BJ (cell line): ENCODE data around the gene ETFB. TPM values are rescaled to one million over a fixed set of nuclear protein-coding genes. Genes with fewer than 3 reads are reported as not detected.

Experiments
- CTCF ChIA-PET: fragments of 350-600 bp; formaldehyde crosslinking; extraction: SDS; loops from one replicate; lab custom pipeline; 2021; ENCODE audit warnings: antibody characterized with exemption, inconsistent platforms; lab: Yijun Ruan, JAX
- POLR2A ChIA-PET: fragments of 300-600 bp; sonication (Branson Sonifier 250); formaldehyde crosslinking; extraction: SDS; loops from one replicate; lab custom pipeline; 2021; ENCODE audit warnings: antibody characterized with exemption; lab: Charles Lee
- DNase-seq: peaks from one replicate; pipeline ENCODE4 v3.0.0-alpha.2; 2011; ENCODE audit warnings: low read depth
- H3K27me3 ChIP-seq: 2 replicates; pipeline ENCODE4 v1.6.0; 2011; ENCODE audit warnings: low read length; ENCODE audit not compliant: control insufficient read depth, insufficient read depth
- H3K36me3 ChIP-seq: 2 replicates; pipeline ENCODE4 v1.5.1; 2011; ENCODE audit warnings: low read length; ENCODE audit not compliant: control insufficient read depth, insufficient read depth
- H3K4me3 ChIP-seq: 2 replicates; pipeline ENCODE4 v1.5.1; 2011; ENCODE audit warnings: low read depth, mild to moderate bottlenecking, control low read depth, low read length
- polyA plus RNA-seq: library from polyadenylated mRNA; depleted of rRNA; stranded (reverse); fragments of >200 nt; gene quantifications from 2 replicates; pipeline ENCODE4 v1.2.3, GENCODE V29; 2011
- TF ChIP-seq, protein P1 (sequence below): IDR thresholded peaks from 2 replicates; pipeline ENCODE4 v1.5.1; 2011; ENCODE audit warnings: low read depth, mild to moderate bottlenecking, control low read depth, inconsistent platforms, low read length, moderate library complexity; ENCODE audit not compliant: insufficient read depth

ETFB gene
- polyA plus RNA-seq, 1 experiment: 149 TPM

DNA sequence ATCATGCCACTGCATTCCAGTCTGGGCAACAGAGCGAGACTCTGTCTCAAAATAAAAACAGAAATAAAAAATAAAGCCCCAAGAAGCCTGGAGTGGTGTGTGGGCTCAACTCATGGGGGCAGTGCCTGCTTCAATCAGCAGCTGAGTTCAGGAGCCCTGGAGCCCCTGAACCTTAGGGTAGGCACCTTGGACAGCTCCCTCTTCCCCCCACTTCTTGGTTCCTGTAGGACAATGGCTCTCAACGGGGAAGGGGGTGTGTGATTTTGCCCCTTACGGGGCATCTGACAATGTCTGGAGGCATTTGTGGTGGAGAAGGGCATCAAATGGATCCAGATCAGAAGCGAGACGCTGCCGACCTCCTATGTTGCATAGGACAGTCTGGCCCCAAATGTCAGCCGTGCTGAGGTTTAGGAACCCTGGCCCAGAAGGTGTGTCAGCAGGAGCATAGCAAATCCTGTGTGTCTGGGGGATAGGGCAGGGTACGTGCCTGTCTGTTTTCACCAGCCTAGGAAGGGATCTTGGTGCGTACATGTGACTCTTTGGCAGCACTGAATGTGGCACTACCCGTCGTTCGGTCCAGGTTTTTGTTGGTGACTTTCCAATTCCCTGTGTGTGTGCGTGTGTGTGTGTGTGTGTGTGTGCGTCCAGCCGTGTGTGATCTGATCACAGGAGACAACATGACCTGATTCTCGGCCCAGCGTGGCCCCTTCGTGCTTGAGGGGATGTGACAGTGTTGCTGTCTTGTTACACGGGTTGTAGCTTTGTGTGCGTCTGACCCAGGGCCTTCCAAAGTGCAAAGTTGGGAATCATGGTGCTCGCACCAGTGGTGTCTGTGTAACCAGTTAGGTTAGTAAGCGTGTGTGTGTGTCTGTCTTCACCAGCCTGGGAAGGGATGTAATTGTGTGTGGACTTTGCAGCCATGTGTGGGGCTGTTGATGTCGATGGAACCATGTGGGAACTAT lies 47.2 kb downstream of the ETFB start:
- TF ChIP-seq, protein P1, sequence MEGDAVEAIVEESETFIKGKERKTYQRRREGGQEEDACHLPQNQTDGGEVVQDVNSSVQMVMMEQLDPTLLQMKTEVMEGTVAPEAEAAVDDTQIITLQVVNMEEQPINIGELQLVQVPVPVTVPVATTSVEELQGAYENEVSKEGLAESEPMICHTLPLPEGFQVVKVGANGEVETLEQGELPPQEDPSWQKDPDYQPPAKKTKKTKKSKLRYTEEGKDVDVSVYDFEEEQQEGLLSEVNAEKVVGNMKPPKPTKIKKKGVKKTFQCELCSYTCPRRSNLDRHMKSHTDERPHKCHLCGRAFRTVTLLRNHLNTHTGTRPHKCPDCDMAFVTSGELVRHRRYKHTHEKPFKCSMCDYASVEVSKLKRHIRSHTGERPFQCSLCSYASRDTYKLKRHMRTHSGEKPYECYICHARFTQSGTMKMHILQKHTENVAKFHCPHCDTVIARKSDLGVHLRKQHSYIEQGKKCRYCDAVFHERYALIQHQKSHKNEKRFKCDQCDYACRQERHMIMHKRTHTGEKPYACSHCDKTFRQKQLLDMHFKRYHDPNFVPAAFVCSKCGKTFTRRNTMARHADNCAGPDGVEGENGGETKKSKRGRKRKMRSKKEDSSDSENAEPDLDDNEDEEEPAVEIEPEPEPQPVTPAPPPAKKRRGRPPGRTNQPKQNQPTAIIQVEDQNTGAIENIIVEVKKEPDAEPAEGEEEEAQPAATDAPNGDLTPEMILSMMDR: no peak
- DNase-seq: no peak
- POLR2A ChIA-PET: no interaction called here

DNA sequence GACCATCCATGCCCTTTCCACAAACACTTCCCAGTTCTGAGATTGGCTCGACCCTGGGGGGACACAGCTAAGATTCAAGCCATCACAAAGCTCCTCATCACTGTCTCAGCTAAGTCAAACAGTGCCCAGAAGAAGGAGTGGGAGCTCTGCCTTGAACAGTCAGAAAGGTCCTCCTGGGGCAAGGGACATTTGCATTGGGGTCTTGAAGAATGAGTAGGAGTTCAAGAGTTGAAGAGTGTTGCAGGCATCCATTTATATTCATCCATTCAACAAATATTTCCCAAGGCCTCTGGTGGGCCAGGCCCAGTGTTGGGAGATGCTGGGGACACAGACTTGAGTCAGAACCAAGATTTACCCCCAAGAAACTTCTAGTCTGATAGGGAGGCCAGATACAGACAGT lies 48.2 kb downstream of the ETFB start:
- TF ChIP-seq, protein P1: no peak
- ChIA-PET CTCF (no interaction called here), POLR2A (no interaction called here)
- DNase-seq: no peak
- H3K4me3 ChIP-seq: no peak overlapping the region
- H3K27me3 ChIP-seq: no peaks in the 10 kb centered on the region
- no peaks in the 10 kb centered on the region for H3K36me3 ChIP-seq

More for the DNA sequence above, 47.2 kb downstream of the ETFB start:
- H3K4me3 ChIP-seq: no peak overlapping the region
- H3K36me3 ChIP-seq: no peaks in the 10 kb centered on the region
- no peaks in the 10 kb centered on the region for H3K27me3 ChIP-seq
- CTCF ChIA-PET: interaction anchor here (0.6 kb wide), 1 partner anchor 80 kb away, joined by 4 read pairs; no protein-coding TSS in a partner anchor

DNA sequence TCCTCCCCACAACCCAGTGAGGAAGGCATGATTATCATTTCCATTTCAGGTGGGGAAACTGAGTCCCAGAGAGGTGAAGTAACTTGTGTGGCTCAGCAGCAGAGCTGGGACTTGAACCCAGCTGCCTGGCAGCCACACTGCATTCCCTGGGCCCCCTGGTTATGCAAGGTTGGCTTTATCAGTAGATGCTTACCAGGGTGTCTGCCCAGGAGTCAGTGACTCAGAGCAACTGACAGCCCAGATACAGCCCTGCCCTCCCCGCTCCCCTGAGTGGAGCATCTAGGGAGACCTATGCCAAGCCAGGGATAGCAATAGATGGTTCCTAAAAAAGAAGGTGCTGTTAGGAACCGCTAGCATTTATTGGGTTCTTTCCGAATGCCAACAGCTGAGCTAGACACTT lies 48.8 kb downstream of the ETFB start:
- no peaks in the 10 kb centered on the region for H3K27me3 ChIP-seq
- H3K36me3 ChIP-seq: no peaks in the 10 kb centered on the region
- TF ChIP-seq, protein P1: no peak
- no peak overlapping the region for H3K4me3 ChIP-seq
- DNase-seq: no peak
- CTCF ChIA-PET: no interaction called here
- POLR2A ChIA-PET: no interaction called here

DNA sequence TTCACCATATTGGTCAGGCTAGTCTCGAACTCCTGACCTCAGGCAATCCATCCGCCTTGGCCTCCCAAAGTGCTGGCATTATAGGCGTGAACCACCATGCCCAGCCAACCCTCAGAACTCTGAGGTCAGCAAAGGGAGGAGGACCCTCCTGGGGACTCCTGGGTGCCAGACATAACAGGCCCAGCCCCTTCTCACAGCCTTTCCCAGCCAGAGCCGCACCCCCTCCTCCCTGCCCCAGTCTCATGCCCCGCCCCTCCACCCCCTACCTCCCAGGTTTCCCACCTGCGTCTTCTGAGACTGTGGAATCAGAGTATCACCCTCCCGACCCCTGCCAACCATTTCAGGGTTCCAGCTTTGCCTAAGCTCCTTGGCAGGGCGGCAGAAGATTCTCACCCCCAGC lies 49.5 kb downstream of the ETFB start:
- ChIA-PET POLR2A (no interaction called here), CTCF (no interaction called here)

More for the DNA sequence above, 49.5 kb downstream of the ETFB start:
- Histone ChIP-seq H3K36me3 (no peaks in the 10 kb centered on the region), H3K4me3 (no peak overlapping the region), H3K27me3 (no peaks in the 10 kb centered on the region)
- DNase-seq: no peak
- TF ChIP-seq, protein P1: no peak
